Mammary epithelial cell (primary cell): Measurements from ENCODE around the gene NT5C2.

Experiments used
- EZH2 ChIP-seq: IDR thresholded peaks from 2 replicates; pipeline ENCODE4 v1.6.1; 2012; ENCODE audit warnings: low read length, inconsistent platforms, borderline replicate concordance
- TF ChIP-seq, protein P1 (sequence below), 2 donors: IDR thresholded peaks in 1 of 2; conservative IDR thresholded peaks in 1 of 2; 2 replicates each; pipeline ENCODE4 v1.5.1; 2011 to 2012; ENCODE audit warnings: inconsistent platforms in 2 of 2, low read length in 2 of 2, mild to moderate bottlenecking in 2 of 2, control low read depth in 1 of 2, low read depth in 1 of 2; ENCODE audit not compliant: insufficient read depth in 1 of 2; ENCODE audit errors: extremely low read depth in 1 of 2

DNA sequence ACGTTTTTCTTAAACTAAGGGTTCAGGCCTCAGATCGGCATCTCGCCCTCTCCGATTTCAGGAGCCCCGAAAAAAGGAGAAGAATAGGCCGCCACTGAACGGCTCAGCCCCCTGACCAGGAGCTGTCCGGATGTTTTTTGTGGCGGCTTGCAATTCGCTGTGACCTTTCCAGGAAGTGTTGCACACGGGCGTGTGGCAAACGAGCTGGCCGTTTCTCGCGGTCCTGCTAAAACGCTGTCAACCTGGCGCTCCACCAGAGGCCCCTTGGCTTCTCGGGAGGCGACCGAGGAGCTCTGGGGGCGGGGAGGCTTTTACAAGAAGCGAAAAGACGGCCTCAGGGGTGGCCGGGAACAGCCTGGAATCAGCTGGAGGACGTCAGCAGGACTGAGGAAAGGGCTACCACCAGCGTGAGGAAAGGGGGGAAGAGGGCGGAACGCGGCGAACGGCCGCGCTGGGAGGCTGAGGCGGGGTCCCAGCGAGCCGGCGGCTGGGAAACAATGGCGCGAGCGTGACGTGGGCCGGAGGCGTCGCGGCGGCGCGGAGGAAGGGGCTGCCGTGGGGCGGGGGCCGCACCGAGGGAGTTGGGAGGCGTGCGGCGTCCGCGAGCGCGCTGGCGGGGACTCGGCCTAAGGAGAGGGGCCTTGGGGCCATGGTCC lies 493 bp downstream of the NT5C2 start:
- TF ChIP-seq EZH2 = no peak
- TF ChIP-seq, protein P1, sequence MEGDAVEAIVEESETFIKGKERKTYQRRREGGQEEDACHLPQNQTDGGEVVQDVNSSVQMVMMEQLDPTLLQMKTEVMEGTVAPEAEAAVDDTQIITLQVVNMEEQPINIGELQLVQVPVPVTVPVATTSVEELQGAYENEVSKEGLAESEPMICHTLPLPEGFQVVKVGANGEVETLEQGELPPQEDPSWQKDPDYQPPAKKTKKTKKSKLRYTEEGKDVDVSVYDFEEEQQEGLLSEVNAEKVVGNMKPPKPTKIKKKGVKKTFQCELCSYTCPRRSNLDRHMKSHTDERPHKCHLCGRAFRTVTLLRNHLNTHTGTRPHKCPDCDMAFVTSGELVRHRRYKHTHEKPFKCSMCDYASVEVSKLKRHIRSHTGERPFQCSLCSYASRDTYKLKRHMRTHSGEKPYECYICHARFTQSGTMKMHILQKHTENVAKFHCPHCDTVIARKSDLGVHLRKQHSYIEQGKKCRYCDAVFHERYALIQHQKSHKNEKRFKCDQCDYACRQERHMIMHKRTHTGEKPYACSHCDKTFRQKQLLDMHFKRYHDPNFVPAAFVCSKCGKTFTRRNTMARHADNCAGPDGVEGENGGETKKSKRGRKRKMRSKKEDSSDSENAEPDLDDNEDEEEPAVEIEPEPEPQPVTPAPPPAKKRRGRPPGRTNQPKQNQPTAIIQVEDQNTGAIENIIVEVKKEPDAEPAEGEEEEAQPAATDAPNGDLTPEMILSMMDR (conservative IDR thresholded peaks at IDR 0.05 in 1 of 2, IDR thresholded peaks at IDR 0.05 in 1 of 2; ENCODE audit: extremely low read depth in 1 of 2, insufficient read depth in 1 of 2, low read depth in 1 of 2, low read length in 2 of 2) = no peak
